Brain microvascular endothelial cell (primary cell): Measurements from ENCODE around the gene RGS7.

Experiments
- DNase-seq: peaks from one replicate; pipeline ENCODE4 v3.0.0-alpha.2; 2020
- H3K27ac ChIP-seq: fragments of 250-450 bp; sonication (Bioruptor Pico); 2 replicates; pipeline ENCODE4 v1.5.1; 2020; ENCODE audit warnings: mild to moderate bottlenecking, moderate library complexity
- H3K27me3 ChIP-seq: fragments of 250-450 bp; sonication (Bioruptor Pico); replicated peaks from 2 replicates; pipeline ENCODE4 v1.5.1; 2020; ENCODE audit warnings: mild to moderate bottlenecking
- H3K36me3 ChIP-seq: fragments of 250-450 bp; sonication (Bioruptor Pico); replicated peaks from 2 replicates; pipeline ENCODE4 v1.5.1; 2020; ENCODE audit warnings: mild to moderate bottlenecking
- H3K4me3 ChIP-seq: 2 replicates; pipeline ENCODE4 v1.5.1; 2011; ENCODE audit warnings: low read depth, mild to moderate bottlenecking, control low read depth, low read length, moderate library complexity
- CTCF ChIP-seq: IDR thresholded peaks from 2 replicates; pipeline ENCODE4 v1.5.1; 2011; ENCODE audit warnings: low read depth, mild to moderate bottlenecking, moderate library complexity, low read length, control low read depth, inconsistent platforms; ENCODE audit errors: missing control alignments
- in situ Hi-C: cut with HindIII; loops from 2 replicates; pipeline ENCODE4 v1.10.0; 2017; ENCODE audit warnings: low sequenced_read_pairs, low pct_ligation_motif_present

Gene RGS7

GRCh38 chr1:241081473-241081872 lies 275.5 kb downstream of the RGS7 start:
- in situ Hi-C loops = no loop called here
- no peak for TF ChIP-seq CTCF
- H3K27me3 ChIP-seq = no peaks in the 10 kb centered on the region

GRCh38 chr1:241079459-241079858 lies 277.5 kb downstream of the RGS7 start:
- no peak overlapping the region for H3K27ac ChIP-seq
- DNase-seq = no peak
- H3K4me3 ChIP-seq = no peak overlapping the region
- TF ChIP-seq CTCF = no peak
- H3K27me3 ChIP-seq = no peaks in the 10 kb centered on the region
- H3K36me3 ChIP-seq = no peaks in the 10 kb centered on the region
- in situ Hi-C loops = no loop called here

More at GRCh38 chr1:241081473-241081872, 275.5 kb downstream of the RGS7 start:
- DNase-seq = peak; percentile 2
- Histone ChIP-seq H3K36me3 (no peaks in the 10 kb centered on the region), H3K27ac (no peak overlapping the region), H3K4me3 (no peak overlapping the region)

- TF ChIP-seq CTCF = no peak
- Histone ChIP-seq H3K4me3 (no peak overlapping the region), H3K27ac (no peak overlapping the region), H3K36me3 (no peaks in the 10 kb centered on the region), H3K27me3 (no peaks in the 10 kb centered on the region)
- in situ Hi-C loops = no loop called here
- no peak for DNase-seq
Measured at GRCh38 chr1:241079047-241079446, 278.0 kb downstream of the RGS7 start.

- no peak overlapping the region for H3K4me3 ChIP-seq
- TF ChIP-seq CTCF = no peak
- H3K27ac ChIP-seq = no peak overlapping the region
- H3K27me3 ChIP-seq = no peaks in the 10 kb centered on the region
- no peaks in the 10 kb centered on the region for H3K36me3 ChIP-seq
- DNase-seq = no peak
- in situ Hi-C loops = no loop called here
Measured at GRCh38 chr1:241077386-241078147, 279.4 kb downstream of the RGS7 start.

GRCh38 chr1:241074507-241074906 lies 282.5 kb downstream of the RGS7 start:
- Histone ChIP-seq H3K36me3 (no peaks in the 10 kb centered on the region), H3K27me3 (no peaks in the 10 kb centered on the region), H3K4me3 (no peak overlapping the region), H3K27ac (no peak overlapping the region)
- in situ Hi-C loops = no loop called here
- TF ChIP-seq CTCF = no peak
- no peak for DNase-seq

- no peaks in the 10 kb centered on the region for H3K36me3 ChIP-seq
- no peak for DNase-seq
- in situ Hi-C loops = no loop called here
- H3K27me3 ChIP-seq = no peaks in the 10 kb centered on the region
- H3K27ac ChIP-seq = no peak overlapping the region
- no peak for TF ChIP-seq CTCF
- no peak overlapping the region for H3K4me3 ChIP-seq
Measured at GRCh38 chr1:241068359-241068758, 288.6 kb downstream of the RGS7 start.
